Kidney epithelial cell (primary cell): ENCODE data around the gene ZDHHC5. TPM values are rescaled to one million over a fixed set of nuclear protein-coding genes. Genes with fewer than 3 reads are reported as not detected.

Experiments used
- DNase-seq: peaks from one replicate; pipeline ENCODE4 v3.0.0-alpha.2; 2010; ENCODE audit warnings: low read depth
- H3K27me3 ChIP-seq: 2 replicates; pipeline ENCODE4 v1.6.0; 2011; ENCODE audit warnings: low read length; ENCODE audit not compliant: control insufficient read depth, insufficient read depth
- H3K36me3 ChIP-seq: 2 replicates; pipeline ENCODE4 v1.5.1; 2011; ENCODE audit warnings: low read length; ENCODE audit not compliant: control insufficient read depth, insufficient read depth
- H3K4me3 ChIP-seq: 2 replicates; pipeline ENCODE4 v1.5.1; 2011; ENCODE audit warnings: low read depth, mild to moderate bottlenecking, control low read depth, low read length
- total RNA-seq: library from RNA; depleted of rRNA; stranded (reverse); fragments of >200 nt; gene quantifications from 2 replicates; pipeline ENCODE4 v1.2.3, GENCODE V29; 2015
- TF ChIP-seq, protein P1 (sequence below): IDR thresholded peaks from 2 replicates; pipeline ENCODE4 v1.5.1; 2011; ENCODE audit warnings: mild to moderate bottlenecking, moderate library complexity, low read length, control low read depth, inconsistent platforms; ENCODE audit not compliant: insufficient read depth, poor library complexity, severe bottlenecking

ZDHHC5 gene
- total RNA-seq, 1 donor from 2014 or later, result 62.4 TPM

DNA sequence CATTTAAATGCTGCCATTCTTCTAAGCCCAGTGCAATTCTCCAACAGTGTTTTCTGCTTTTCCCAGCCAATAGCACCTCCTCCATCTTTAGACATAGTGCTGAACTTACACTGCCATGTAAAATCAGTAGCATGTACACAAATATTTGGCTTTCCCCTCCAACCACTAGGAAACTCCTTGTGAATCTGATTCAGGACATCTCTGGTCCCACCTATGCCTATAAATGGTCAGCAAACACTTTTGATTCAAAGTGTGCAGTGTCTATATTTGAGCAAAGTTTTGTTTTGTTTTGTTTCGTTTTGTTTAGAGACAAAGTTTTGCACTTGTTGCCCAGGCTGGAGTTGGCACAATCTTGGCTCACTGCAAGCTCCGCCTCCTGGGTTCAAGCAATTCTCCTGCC, 43.0 kb upstream of the ZDHHC5 start:
- TF ChIP-seq, protein P1, sequence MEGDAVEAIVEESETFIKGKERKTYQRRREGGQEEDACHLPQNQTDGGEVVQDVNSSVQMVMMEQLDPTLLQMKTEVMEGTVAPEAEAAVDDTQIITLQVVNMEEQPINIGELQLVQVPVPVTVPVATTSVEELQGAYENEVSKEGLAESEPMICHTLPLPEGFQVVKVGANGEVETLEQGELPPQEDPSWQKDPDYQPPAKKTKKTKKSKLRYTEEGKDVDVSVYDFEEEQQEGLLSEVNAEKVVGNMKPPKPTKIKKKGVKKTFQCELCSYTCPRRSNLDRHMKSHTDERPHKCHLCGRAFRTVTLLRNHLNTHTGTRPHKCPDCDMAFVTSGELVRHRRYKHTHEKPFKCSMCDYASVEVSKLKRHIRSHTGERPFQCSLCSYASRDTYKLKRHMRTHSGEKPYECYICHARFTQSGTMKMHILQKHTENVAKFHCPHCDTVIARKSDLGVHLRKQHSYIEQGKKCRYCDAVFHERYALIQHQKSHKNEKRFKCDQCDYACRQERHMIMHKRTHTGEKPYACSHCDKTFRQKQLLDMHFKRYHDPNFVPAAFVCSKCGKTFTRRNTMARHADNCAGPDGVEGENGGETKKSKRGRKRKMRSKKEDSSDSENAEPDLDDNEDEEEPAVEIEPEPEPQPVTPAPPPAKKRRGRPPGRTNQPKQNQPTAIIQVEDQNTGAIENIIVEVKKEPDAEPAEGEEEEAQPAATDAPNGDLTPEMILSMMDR, result no peak
- Histone ChIP-seq H3K36me3 (no peaks in the 10 kb centered on the region), H3K4me3 (no peak overlapping the region), H3K27me3 (no peaks in the 10 kb centered on the region)
- no peak for DNase-seq

- no peak overlapping the region for H3K4me3 ChIP-seq
- no peaks in the 10 kb centered on the region for H3K36me3 ChIP-seq
- H3K27me3 ChIP-seq, result no peaks in the 10 kb centered on the region
- no peak for DNase-seq
- TF ChIP-seq, protein P1, result no peak
Observed at GRCh38 chr11:57626895-57627294, 41.0 kb upstream of the ZDHHC5 start.

DNA sequence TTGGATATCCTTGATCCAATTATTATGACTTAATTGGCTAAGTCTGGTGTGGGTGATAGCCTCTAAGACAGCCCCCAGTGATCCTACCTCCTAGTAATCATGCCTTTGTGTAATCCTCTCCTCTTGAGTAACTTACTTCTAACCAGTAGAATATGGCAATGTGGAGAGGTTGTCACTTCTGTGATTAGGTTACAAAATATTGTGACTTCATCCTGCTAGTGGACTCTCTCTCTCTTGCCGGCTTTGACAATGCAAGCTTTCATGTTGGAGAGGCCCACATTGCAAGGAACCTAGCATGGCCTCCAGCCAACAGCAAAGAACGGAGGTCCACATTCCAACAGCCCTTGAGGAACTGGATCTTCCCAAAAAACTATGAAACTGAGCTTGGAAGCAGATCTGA, 37.7 kb upstream of the ZDHHC5 start:
- H3K27me3 ChIP-seq, result no peaks in the 10 kb centered on the region
- H3K36me3 ChIP-seq, result no peaks in the 10 kb centered on the region
- DNase-seq, result no peak
- TF ChIP-seq, protein P1, result no peak
- no peak overlapping the region for H3K4me3 ChIP-seq

DNA sequence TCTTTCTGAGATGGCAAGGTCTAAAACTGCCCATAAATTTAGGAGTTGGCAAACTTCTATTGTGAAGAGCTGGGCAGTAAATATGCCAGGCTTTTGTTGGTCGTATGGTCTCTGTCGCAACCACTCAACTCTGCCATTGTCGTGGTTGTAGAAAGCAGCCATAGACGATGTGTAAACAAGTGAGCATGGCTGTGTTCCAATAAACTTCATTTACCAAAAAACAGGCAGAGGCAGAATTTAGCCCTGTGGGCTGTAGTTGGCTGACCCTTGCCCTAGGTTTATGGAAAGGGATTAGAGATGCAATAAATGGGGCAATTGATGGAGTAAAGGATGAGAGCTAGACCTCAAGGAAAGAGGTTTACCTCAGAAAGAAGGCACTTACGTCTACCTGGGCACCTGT, 35.8 kb upstream of the ZDHHC5 start:
- H3K4me3 ChIP-seq, result no peak overlapping the region

GRCh38 chr11:57633394-57634070, 34.4 kb upstream of the ZDHHC5 start:
- no peaks in the 10 kb centered on the region for H3K27me3 ChIP-seq
- H3K36me3 ChIP-seq, result no peaks in the 10 kb centered on the region
- DNase-seq, result no peak
- no peak overlapping the region for H3K4me3 ChIP-seq
- TF ChIP-seq, protein P1, result no peak

More for the DNA sequence above, 35.8 kb upstream of the ZDHHC5 start:
- Histone ChIP-seq H3K27me3 (no peaks in the 10 kb centered on the region), H3K36me3 (no peaks in the 10 kb centered on the region)
- no peak for DNase-seq
- TF ChIP-seq, protein P1, result no peak

GRCh38 chr11:57634311-57634710, 33.6 kb upstream of the ZDHHC5 start:
- TF ChIP-seq, protein P1, result no peak
- H3K27me3 ChIP-seq, result no peaks in the 10 kb centered on the region
- no peaks in the 10 kb centered on the region for H3K36me3 ChIP-seq
- H3K4me3 ChIP-seq, result no peak overlapping the region
- no peak for DNase-seq
